ENCODE data around the gene HEATR3.

HEATR3 gene

DNA sequence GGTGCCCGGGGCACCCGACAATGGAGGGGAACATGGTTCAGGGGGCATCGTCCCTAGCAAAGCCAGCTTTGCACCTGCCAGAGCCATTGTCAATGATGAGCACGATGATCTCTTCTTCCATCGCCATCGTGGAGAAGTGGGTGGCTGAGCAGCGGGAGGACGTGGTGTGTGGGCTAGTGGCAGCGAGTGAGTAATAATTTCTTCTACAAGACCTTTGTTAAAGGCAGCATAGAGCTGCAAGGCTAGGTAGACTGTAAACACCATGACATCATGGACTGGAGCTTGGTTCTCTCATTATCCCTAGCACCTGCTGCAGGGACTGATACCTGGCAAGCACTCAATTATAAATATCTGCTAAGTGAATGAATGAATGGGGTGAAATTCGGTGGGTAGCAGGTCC lies 6.7 kb upstream of the HEATR3 start:
- no peak for DNase-seq

DNA sequence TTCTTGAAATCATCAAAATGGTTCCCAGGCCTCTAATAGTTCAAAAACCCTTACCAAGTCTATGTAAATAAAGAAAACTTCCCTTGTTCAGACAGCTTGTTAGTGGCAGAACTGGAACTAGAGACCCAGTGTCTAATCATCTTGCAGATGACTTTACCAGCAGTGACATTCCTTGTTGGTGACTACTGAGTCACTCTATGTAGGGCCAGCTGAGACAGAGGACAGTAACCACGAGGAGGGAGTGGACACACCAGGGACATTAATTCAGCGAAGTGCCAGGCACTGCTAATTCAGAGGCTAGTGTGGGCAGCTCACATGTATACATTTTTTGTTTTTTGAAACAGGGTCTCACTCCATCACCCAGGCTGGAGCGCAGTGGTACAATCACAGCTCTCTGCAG lies 6.1 kb upstream of the HEATR3 start:
- DNase-seq, result no peak

DNA sequence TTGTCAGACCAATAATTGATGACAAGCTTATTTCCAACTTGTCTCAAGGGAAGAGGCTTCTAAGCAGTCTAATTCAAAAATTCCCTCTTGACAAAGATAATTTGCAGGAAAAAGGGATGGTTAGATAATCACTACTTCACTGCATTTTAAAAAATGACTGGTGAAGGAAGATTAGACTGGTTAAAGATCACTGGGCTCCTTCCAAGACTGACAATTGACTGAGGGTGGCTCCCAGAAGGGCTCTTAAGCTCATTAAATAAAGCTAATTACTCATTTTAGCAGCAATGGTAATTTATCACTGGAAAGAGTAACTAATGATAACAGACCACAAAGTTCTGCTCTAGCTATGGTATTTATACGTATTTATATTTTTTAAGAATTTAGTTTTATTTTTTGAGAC lies 4.4 kb upstream of the HEATR3 start:
- DNase-seq, result no peak

DNA sequence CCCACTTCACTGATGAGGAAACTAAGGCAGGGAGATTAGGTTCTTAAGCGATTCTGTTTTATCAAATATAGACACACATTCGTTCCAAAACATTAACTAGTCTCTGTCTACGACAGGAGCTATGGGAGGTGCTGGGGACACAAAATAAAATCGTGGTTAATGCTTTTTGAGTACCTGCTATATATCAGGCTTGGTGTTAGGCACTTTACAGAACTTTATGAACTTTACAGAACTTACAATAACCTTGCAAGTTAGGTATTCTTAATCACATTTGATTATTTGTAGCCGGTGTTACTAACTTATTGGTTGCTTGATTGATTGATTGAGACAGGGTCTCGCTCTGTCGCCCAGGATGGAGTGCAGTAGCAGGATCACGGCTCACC lies 538 bp upstream of the HEATR3 start:
- no peak for DNase-seq

DNA sequence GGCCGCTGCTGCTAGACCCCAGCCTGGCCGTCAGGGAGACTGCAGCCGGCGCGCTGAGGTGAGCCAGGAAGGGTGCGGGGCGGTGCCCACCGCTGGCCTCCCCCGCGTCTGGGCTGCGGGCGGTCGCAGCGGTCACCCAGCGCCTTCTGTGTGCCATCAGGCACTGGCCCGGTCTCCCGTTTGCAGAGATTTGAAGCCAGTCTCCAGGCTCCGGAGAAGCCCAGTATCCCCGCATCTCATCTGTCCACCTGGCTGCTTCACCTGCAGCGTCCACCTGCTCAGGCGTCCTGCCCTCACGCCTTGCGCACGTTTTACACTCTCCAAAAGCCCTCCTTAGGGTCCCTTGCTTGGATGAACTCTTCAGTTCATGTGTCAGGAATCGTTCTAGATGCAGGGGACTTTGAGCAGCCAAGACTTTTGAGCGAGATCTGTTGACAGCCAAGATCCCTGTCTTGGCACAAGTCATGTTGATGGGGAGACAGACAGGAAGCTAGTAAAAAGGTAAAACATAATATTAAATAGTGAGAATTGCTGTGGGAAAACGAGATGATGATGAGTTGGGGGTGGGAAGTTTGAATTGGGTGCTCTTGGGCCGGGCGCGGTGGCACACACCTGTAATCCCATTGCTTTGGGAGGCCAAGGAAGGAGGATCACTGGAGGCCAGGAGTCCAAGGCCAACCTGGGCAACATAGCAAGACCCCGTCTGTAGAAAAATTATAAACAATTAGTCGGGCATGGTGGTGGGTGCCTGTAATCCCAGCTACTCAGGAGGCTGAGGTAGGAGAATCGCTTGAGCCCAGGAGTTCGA lies 916 bp downstream of the HEATR3 start:
- DNase-seq, result no peak

DNA sequence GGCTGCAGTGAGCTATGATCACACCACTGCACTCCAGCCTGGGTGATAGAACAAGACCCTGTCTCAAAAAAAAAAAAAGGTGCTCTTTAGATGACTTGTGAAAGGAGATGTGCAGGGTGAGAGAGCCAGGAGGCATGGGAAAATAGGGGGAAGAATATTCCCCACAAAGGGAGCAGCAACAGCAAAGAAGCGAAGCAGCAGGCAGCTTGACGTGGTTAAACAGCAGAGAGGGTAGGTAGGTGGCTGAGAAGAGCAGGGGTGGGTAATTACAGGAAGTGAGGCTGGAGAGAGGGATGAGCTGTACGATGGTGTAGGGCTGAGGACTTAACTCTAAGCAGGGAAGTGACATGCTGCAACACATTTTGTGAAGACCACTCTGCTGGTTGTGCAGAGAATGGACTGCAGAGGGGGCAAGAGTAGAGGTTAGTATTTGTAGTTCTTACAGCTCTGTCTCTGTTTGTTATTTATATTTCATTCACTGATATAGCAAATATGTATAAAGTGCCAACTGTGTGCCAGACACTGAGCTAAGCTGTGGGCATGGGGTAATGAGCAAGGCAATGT lies 1.6 kb downstream of the HEATR3 start:
- peak in 1 of 2 donors; percentile 80 for DNase-seq

DNA sequence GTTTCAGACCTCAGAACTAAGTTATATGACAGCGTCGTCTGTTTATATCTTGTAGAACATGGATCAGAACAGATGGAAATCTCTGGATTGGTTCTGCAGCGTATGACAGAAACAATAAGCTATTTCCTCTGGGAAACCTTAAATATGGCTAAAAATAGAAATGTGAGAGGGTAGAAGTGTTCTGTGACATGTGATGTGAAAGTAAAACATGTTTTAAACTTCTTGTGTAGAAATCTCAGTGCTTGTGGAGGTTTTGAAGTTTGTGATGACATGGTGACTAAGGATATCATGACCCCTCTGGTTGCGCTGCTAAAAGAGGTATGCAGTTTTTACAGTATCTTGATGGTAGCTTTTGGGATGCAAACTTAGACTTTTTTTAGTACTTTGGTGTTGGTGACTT lies 2.8 kb downstream of the HEATR3 start:
- DNase-seq, result no peak

DNA sequence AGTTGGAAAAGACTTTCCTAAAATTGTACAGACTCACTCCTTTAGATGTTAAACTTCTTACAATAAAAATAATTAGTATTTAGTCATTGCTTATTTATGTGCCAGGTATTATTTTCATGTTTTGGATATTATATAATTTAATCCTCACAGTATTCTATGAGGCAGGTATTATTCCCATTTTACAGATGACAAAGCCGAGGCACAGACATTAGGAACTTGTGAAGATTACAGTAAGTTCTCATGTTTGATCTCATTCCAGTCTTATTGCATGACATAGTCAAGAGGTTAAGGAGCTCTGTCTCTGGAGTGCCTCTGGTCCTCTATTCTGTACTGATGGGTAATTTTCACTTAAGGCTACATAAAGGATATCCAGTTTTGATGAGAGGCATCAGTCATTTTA lies 3.3 kb downstream of the HEATR3 start:
- DNase-seq, result no peak

DNA sequence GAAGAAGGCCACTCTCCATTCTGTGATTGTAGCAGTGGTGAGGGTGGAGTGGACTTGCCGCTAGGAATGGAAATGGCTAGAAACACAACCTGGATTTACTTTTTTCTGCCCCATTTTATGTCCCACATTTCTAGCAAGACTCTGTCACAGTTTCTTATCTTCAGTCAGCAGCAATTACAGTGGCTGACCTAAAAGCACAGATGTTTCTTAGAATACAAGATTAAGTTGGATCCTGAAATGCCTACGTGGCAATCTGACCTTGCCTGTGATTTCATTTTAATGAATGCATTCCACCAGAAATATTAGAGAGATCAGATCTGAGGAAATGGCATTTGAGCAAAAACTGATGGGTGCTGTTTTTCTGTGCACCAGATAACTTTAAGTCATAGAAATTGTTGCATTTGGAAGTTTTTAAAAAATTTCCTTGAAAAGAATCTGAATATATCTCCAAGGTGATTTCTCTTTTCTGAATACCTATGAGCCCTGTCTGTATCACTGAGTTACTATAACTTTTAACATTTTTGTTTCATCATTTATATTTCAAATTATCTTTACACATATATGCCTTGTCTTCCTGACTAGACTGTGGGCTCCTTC lies 5.4 kb downstream of the HEATR3 start:
- DNase-seq, result no peak

DNA sequence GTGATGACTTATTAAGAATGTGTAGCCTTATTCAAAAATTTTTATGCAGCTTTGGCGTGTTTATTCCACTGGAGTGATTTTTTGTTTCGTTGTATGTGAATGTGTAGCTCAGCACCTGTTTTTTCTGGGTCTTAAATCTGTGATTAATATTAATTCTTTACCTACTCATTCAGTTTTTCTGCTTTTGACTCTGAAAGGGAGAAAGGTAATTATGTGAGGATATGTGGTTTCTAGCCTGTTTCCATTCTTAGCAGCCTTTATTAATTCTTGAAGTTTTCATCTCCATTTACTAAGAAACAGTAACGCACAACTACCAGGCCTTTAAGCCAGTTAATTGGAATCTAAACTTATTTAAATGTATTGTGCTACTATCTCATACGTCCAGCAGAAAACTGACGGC lies 7.0 kb downstream of the HEATR3 start:
- no peak for DNase-seq

DNA sequence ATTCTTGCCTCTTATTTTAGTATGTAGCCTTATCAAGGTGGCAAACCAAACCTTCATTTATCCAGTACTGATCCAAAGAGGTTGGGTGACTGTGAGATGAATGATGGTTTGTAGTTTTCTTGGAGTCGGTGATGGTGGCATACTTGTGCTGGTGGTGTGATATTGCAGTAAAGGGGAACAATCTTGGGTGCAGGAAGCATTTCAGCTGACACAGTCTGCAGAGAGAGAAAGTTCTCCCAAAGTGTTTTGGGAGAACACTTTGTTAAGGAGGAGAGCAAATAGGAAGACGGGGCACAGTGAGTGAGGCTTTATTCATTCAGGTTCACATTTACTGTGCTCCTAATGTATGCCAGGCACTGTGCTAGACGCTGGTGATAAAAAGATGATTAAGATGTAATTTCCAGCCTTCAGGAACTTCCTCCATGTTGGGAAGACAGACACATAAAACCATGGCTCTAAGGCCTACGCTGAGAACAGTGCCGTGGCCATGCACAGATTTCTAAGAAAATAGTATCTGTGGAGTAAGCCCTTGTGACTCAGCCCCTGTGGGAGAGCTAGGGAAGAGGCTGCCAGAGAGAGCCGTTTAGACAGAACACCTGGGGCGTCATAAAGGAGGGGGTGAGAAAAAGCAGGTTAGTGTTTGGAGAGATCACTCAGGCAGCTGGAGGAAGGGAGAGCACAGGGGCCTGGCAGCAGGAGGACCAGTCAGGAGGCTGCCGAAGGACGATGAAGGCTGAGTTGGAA lies 13.8 kb downstream of the HEATR3 start:
- no peak for DNase-seq

DNA sequence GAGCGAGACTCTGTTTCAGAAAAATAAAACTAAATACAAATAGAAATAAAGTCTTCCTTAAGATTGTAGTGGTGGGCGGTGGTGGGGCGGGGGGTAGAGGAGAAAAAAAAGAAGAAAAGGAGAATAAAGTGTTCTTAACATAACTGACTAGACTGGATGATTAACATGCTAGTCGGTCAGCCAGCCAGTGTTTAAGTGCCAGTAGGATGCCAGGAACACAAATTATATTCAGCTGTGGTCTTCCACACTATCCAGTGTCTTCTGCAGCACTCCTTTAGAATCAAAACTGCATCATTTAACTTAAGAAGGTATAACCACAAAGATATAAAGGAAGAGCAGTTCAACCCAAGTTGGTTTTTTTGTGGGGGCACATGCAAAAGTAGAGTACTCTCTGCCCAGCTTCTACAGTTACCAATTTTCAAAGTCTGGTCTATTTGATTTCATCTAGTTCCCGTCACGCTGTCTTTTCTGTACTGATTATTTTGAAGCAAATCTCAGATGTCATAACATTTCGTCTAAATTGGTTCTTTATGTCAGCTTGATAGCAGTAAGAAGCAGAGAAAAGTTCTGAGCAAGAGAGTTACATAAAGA lies 15.8 kb downstream of the HEATR3 start:
- DNase-seq, result no peak

DNA sequence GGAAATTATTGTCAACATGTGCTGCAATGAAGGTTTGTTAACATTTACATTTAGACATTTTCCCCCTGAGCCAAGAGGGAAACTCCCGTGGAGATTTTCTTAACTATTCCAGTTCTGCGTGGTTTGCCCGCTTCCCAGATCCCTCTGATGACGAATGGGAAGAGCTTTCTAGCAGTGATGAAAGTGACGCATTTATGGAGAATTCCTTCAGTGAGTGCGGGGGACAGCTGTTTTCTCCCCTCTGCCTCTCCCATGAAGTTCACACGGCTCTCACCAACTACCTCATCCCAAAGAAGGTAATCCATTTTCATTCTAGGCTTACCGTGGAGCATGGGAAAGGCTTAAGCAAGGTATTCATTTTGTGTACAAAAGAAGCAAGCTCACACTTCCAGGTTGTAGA lies 18.2 kb downstream of the HEATR3 start:
- no peak for DNase-seq

DNA sequence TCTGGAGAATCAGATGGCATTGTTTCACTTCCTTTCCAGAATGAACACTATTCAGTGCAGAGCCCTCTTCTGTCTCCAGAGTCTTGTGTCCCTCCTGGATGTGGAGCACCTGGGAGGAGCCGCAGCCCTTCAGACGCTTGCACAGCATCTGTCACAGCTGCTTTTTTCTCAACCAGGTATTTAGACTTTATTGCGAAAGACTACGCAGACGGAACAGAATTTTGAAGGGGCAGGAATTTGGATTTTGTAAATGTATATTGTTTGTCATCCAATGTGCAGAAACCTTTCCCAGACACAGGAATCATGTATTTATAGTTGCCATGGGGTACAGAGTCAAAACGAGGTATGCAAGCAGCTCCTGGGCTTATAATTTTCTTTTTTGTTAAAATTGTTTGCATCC lies 20.4 kb downstream of the HEATR3 start:
- DNase-seq, result no peak

DNA sequence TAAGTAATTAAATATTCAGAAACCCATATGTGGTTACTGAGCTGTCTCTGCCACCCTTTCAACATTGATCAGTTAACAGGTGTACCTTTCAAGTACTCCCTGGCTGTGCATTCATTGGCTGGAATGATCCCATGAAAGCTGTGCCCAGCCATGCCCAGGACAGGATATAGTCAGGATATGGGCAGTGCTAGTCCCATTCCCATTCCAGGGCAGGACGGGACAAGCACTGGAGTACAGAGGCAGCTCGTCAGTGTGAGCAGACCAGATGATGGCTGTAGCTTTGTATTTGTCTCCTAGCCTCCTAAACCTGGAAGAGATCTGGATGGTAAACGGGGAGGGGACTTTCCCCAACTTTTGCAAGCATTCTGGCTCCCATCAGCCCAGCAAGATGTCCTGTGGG lies 22.5 kb downstream of the HEATR3 start:
- no peak for DNase-seq

DNA sequence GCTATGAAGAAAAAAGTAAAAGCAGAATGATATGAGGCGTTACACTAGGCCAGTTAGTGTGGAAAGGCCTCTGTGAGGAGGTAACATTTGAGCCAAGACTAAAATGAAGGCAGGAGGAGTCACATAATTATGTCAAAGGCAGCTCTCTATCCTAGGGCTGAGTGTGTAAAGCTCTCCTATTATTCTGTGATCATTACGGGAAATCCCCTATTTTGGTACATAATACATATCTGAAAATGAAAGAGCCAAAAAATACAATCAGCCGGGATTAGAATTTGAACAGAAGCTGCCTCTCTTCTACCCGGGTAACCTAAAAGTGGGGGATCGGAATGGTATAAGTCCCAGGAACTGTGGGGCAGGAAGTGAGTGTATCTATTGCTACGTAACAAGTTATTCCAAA lies 27.1 kb downstream of the HEATR3 start:
- DNase-seq, result no peak

DNA sequence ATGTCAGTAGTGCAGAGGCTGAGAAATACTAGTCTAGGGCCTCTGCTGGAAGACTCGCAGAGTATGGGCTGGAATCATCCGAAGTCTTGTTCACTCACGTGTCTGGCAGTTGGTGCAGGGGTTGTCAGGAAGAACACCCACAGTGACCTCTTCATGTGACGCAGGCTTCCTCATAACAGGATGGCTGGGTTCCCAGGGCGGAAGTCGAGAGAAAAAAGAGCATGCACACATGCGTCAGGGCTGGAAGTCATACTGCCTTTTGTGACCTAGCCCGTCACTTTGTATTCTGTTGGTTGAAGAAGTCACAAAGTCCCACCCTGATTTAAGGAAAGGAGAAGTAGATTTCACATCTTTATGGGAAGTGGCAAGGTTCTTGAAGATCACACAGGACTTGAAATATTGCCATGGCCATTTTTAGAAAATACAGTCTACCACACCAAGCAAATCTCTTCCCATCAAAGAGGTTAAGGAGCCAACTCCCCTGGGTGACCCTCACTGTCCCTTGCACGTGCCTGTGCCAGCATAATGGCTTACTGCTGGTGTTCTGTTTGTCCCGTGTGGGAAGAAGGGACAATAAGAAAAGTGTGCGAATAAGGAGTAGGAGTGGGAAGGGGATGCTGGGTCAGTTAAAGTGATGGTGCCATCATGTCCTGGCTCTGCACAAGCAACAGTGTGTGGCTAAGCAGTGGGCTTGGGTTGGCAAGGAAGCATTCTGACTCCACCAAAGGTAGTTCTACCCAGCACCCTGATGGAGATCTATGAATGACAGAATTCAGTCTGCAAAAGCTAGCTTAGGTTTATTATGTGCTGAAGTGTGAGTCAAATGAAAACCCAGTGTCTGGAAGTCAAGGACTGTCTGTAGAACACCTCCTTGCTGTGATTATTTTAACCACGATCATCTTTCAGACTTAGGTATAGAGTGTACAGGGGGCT lies 28.1 kb downstream of the HEATR3 start:
- DNase-seq, result peak; percentile 27 to 34

DNA sequence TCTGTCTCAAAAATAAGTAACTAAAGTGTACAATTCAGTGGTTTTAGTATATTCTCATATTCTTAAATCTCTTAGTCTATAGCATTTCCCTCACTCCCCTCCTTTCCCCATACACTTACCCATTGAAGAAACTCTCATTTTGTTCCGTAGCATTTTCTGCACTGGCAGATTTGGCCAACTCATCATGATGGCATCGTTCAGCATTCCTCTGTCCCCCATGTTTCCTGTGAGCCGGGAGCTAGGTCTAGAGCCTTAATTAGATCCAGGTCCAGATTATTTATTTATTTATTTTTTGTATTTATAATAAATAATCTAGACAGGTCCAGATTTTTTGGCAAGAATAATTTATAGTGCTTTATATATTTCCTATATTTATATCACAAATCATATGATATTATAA lies 31.0 kb downstream of the HEATR3 start:
- no peak for DNase-seq

DNA sequence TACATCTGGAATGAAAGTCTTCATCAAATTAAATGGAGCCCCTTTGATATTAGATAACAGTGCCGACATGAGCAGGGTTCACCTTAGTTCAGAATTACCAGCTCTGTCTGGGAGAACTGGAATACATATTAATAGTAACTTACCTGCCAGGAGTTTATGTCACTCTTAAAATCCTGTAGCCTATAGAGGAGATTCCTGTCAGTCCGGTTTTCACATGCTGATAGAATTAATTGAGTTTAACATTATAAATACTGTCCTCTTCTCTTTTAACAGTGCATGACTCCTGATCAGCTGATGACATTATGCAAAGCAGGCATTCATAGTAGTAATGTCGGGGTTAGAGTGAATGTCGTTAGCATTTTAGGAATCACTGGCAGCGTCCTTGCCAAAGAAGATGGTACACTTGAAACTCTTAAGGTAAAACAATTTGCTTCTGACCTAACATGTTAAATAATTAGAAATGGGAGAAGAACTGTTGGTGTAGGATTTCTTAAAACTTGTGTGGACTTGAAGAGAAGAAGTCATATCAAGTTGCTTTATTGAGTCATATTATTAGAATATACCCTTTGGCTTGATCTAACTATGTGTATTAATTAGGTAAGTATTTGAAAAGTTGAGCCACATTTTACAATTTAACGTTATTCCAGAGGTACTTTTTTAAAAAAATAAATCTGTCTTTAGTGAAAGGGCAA lies 34.3 kb downstream of the HEATR3 start:
- DNase-seq, result no peak

DNA sequence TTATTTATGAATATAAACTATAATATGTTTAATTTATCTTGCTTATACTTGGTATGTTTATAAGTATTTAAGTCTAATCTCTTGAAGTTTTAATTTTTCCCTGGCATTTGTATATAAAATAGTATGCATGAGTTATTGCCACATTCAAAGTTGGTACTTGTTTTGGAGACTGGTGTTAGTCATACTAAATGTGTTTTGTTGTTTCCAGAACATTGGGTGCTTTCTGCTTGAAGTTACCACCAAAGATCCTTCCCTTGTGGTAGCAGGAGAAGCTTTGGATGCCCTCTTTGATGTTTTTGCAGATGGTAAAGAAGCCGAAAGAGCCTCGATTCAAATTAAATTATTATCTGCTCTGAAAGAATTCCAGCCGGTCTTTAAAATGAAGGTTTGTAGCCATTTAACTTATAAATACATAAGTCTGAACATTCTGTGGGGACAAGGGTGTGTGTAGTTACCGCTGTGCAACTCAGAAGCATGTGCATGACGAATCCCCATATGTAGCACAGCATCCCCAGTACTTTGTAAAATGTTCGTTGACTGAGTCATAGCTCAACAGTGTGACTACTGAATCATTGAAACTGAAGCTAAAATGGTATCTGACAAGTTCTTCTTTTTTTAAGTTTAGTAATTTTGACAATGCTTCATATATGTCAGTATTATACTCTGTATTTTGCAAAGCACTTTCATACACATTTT lies 36.4 kb downstream of the HEATR3 start:
- DNase-seq, result no peak

DNA sequence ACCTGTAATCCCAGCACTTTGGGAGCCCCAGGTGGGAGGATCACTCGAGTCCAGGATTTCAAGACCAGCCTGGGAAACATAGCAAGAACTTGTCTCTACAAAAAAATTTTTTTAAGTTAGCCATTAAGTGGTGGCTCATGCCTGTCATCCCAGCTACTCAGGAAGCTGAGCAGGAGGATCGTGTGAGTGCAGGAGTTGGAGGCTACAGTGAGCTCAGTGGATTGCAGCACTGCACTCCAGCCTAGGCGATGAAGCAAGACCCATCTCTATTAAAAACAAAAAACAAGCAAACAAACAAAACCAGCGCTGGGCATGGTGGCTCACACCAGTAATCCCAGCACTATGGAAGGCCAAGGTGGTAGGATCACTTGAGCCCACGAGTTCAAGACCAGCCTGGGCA lies 38.0 kb downstream of the HEATR3 start:
- no peak for DNase-seq

Measured in bone marrow (tissue), 2 donors.